PC-3 (cell line): ENCODE results near the gene IL17RA.
"Not testable (repeated sequence)": the region's sequence is repeated elsewhere in the genome, so short reads cannot be mapped to it uniquely, and the experiment has no call there.

Experiments
- CTCF ChIP-seq: fragments of 300-600 bp; sonication (generic); conservative IDR thresholded peaks from 2 replicates; pipeline ENCODE4 v1.5.1; 2017; ENCODE audit warnings: antibody characterized with exemption, low read depth, mild to moderate bottlenecking, low read length
- EZH2 ChIP-seq: fragments of 300-600 bp; sonication (generic); IDR thresholded peaks from one replicate; pipeline ENCODE4 v1.6.1; 2017; ENCODE audit warnings: antibody characterized with exemption, mild to moderate bottlenecking, low read length; ENCODE audit not compliant: unreplicated experiment

- TF ChIP-seq CTCF, EZH2: not testable (repeated sequence)
Measured at GRCh38 chr22:17147458-17147857, 62.7 kb downstream of the IL17RA start.
